ENCODE measurements around the gene IL22RA1. TPM values are rescaled to one million over a fixed set of nuclear protein-coding genes. Genes with fewer than 3 reads are reported as not detected.

Gene IL22RA1
- total and polyA plus RNA-seq, 12 donors: 0.06 to 0.76 (median 0.26) TPM; not detected in 2

DNA sequence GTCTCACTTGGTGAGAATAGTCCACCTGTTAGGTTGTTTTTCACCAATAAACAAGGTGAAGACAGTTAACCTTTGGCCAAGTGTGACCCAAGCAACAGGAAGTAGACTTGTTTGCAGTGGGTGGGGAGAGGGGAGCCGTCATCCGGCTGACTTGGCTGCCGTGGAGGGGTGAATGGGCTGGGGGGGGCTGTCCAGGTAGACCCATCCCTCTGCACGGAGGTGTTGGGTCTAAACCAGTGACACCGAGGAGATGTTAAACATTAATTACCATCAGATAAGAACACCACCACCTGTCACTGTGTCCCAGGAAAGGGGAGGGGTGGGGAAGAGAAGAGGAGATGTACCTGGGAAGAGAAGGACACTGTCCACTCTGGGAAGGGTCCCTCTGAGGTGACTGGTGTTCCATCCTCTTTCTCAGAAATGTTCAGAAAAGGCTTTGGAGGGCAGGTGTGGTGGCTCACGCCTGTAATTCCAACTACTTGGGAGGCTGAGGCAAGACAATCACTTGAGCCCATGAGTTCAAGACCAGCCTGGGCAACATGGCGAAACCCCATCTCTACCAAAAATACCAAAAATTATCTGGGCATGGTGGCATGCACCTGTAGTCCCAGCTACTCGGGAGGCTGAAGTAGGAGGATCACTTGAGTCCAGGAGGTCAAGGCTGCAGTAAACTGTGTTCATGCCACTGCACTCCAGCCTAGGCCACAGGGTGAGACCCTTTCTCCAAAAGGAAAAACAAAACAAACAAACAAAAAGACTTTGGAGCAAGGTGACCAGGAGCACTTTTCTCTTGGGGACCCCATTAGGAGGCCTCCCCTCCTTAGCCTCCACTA is 24.3 kb downstream of the IL22RA1 start:
- 71 to 79% (median 77%) methylated on average over 5 to 8 of the region's 8 CpGs for WGBS, 4 donors
- no peak overlapping the region for H3K27ac ChIP-seq
- intact Hi-C loops (cut with DNase I): no loop called here

GRCh38 chr1:24117722-24118409 is 25.1 kb downstream of the IL22RA1 start:
- no peaks in the 10 kb centered on the region for H3K9me3 ChIP-seq (replicated peaks in 1 of 3)
- no peak overlapping the region for H3K4me3 ChIP-seq
- TF ChIP-seq POLR2A (IDR thresholded peaks at IDR 0.05): no peak
- no peak for TF ChIP-seq CTCF (IDR thresholded peaks at IDR 0.05)
- peaks cover 7 to 10% of the 10 kb centered on the region in 2 donors for H3K4me1 ChIP-seq (replicated peaks in 1 of 2)
- H3K27ac ChIP-seq: no peak overlapping the region
- WGBS, 4 donors: 81 to 86% (median 83%) methylated on average over 8 to 14 of the region's 14 CpGs
- intact Hi-C loops (cut with DNase I): no loop called here
- no peaks in the 10 kb centered on the region for H3K36me3 ChIP-seq (replicated peaks in 1 of 2)
- no peak for DNase-seq
- H3K27me3 ChIP-seq: no peaks in the 10 kb centered on the region

More for the DNA sequence above, 24.3 kb downstream of the IL22RA1 start:
- TF ChIP-seq POLR2A (IDR thresholded peaks at IDR 0.05): no peak
- TF ChIP-seq CTCF (IDR thresholded peaks at IDR 0.05): no peak
- Histone ChIP-seq H3K27me3 (no peaks in the 10 kb centered on the region), H3K4me3 (no peak overlapping the region), H3K36me3 (replicated peaks in 1 of 2) (no peaks in the 10 kb centered on the region), H3K4me1 (replicated peaks in 1 of 2) (peaks cover 7 to 10% of the 10 kb centered on the region in 2 donors), H3K9me3 (replicated peaks in 1 of 3) (no peaks in the 10 kb centered on the region)
- DNase-seq: no peak

DNA sequence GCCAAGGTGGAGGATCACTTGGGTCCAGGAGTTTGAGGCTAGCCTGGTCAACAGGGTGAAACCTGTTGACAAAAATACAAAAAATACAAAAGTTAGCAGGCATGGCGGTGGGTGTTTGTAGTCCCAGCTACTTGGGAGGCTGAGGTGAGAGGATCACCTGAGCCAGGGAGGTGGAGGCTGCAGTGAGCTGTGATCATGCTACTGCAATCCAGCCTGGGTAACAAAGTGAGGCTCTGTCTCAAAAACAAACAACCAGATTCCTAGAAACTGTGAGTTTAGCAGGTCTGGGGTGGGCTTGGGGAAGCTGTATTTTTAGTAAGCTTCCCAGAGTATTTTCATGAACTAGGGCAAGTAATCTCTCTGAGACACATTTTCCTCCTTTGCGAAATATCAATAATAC is 25.8 kb downstream of the IL22RA1 start:
- Histone ChIP-seq H3K36me3 (replicated peaks in 1 of 2) (no peaks in the 10 kb centered on the region), H3K4me3 (no peak overlapping the region), H3K4me1 (replicated peaks in 1 of 2) (peaks cover 7 to 10% of the 10 kb centered on the region in 2 donors), H3K27ac (no peak overlapping the region), H3K9me3 (replicated peaks in 1 of 3) (no peaks in the 10 kb centered on the region), H3K27me3 (no peaks in the 10 kb centered on the region)
- WGBS, 4 donors: 92 to 98% (median 94%) methylated on average over 2 of the region's 2 CpGs
- TF ChIP-seq POLR2A (IDR thresholded peaks at IDR 0.05) (no peak), CTCF (IDR thresholded peaks at IDR 0.05) (no peak)
- intact Hi-C loops (cut with DNase I): no loop called here
- no peak for DNase-seq

DNA sequence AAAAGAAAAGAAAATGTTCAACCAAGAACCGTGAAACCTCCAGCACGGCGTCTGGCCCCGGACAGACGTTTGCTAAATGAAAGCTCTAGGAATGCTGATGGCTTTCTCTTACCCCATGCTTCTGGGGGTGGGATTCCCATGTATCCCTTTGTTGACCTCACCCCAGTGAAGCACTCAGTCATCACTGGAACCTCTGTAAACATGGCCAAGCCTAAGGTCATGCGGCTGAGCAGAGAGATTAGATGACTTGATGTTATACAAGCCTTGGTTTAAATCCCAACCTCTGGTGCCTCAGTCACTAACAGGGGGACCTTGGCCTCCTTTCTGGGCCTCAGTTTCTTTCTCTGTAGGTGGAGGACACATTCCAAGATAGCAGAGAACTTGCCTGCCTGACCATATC is 28.2 kb downstream of the IL22RA1 start:
- no peaks in the 10 kb centered on the region for H3K9me3 ChIP-seq (replicated peaks in 1 of 3)
- H3K36me3 ChIP-seq (replicated peaks in 1 of 2): no peaks in the 10 kb centered on the region
- H3K27me3 ChIP-seq: no peaks in the 10 kb centered on the region
- intact Hi-C loops (cut with DNase I): no loop called here
- H3K4me3 ChIP-seq: no peak overlapping the region
- WGBS, 4 donors: 85 to 94% (median 88%) methylated on average over 5 to 6 of the region's 6 CpGs
- DNase-seq: no peak
- TF ChIP-seq POLR2A (IDR thresholded peaks at IDR 0.05) (no peak), CTCF (IDR thresholded peaks at IDR 0.05) (no peak)
- no peak overlapping the region for H3K27ac ChIP-seq
- H3K4me1 ChIP-seq (replicated peaks in 1 of 2): peaks cover 1 to 2% of the 10 kb centered on the region in 2 donors
